GM18951 (cell line): ENCODE results near the gene APOM.

Experiments
- POLR2A ChIP-seq: IDR thresholded peaks from 4 replicates; pipeline ENCODE4 v1.6.1; 2011; ENCODE audit warnings: mild to moderate bottlenecking; ENCODE audit not compliant: insufficient read length, insufficient read depth; ENCODE audit errors: extremely low read depth
- in situ Hi-C: fragments of 300-500 bp; cut with MboI; formaldehyde crosslinking; loops from one replicate; pipeline ENCODE4 v1.12.0; 2022; ENCODE audit warnings: low sequenced_read_pairs, mixed read lengths, inconsistent platforms; ENCODE audit not compliant: unreplicated experiment

Gene APOM

DNA sequence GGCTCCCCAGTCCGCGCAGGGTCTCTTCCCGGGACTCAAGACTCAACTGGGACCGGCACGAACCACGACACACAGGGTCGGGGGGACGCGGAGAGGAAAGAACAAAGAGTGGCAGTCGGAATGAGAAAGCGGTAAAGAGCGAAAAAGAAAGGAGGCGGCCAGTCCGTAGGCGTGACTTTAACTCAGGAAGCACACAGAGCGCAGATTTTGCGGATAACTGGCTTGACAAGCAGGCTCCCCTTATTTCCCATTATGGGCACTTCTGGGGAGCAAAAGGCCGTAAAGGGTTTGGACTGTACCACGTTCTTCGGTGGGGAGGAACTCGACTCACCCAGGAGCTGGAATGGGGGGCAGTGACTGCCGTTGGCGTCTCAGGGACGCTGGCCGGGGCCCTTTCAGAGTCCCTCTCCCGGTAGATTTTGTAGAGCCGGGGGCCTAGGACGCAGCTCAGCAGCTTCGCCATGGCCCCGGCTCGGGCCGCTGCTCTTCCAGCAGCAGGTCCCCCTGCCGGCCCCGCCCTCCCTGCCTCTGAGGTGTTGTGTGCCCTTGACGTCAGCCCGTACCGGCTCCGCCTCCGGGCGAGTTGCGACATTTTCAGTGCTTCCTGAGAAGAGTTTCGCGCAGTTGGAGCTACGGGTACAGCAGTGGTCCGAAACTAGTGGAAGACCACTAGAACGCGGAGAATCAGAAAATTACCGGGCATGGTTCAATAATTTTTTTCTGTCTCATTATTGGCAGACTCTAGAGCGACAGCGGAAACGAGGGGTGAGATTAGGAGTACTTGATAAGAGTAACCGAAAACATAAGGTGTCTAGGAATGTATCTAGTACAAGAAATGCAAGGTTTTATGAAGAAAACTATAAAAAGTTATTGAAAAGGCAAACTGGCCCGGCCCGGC lies 47.4 kb downstream of the APOM start, which contains the start of gene ABHD16A:
TSS of gene ABHD16A (minus strand) at position 506 of the 898 bp plus-strand sequence. CDS start at position 463, 43 bp downstream.
- peak; percentile 94 for TF ChIP-seq POLR2A
- in situ Hi-C loops, result no loop called here

DNA sequence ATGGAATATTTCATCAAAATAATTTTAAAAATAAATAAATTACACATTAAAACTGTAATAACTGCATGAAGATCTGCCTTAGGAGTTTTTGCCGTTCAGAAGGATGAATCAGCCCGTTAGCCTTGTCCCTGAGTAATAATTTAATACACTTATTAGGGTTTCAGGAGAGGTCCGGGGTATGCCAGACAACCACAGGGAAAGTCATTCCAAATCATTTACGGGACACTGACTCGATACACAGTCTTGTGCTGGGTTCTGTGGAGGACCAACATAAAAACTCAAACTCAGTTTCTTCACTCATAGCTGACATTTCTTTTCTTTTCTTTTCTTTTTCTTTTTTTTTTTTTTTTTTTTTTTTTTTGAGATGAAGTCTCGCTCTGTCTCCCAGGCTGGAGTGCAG lies 50.2 kb downstream of the APOM start:
- no peak for TF ChIP-seq POLR2A
- in situ Hi-C loops, result no loop called here

GRCh38 chr6:31706599-31706998 lies 50.9 kb downstream of the APOM start, which contains the start of gene LY6G6F:
LY6G6F (plus strand) TSS chr6:31706866; CDS start chr6:31706907, 41 bp downstream.
- TF ChIP-seq POLR2A, result no peak
- in situ Hi-C loops, result no loop called here

GRCh38 chr6:31707701-31708100 lies 52.0 kb downstream of the APOM start:
- TF ChIP-seq POLR2A, result no peak

More at GRCh38 chr6:31707701-31708100, 52.0 kb downstream of the APOM start:
- in situ Hi-C loops, result no loop called here
